ENCODE measurements around the gene NPEPPS. TPM values are rescaled to one million over a fixed set of nuclear protein-coding genes. Genes with fewer than 3 reads are reported as not detected.

Gene NPEPPS
- polyA plus RNA-seq, 1 of the 3 experiments (the other 2 are of a cell fraction): 73.2 TPM

DNA sequence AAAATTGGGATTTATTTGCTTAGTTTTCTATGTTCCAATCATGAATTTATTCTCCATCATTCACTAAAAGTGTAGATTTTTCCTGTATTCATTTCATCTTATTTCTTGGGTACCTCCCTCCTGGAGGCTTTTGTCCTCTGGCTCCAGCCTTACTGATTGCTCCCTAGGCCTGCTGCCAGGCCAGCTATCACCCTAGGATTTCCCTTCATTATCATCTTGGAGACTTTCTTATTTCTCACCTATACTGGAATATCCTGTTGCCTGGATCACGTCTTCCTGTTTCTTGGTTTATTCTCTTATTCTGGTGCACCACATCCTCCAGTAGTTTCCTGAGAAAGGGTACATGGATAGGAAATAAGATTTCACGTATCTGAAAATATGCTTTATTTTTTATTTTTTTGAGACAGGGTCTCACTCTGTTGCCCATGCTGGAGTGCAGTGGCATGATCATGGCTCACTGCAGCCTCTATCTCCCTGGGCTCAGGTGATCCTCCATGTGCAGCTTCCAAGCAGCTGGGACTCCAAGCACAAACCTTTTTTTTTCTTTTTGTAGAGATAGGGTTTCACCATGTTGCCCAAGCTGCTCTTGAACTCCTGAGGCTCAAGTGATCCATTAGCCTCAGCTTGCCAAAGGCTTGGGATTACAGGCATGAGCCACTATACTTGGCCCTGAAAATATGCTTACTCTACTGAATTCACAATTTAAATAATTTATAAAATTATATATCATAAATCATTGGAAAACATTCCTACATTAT, 105.5 kb downstream of the NPEPPS start:
- no peak for DNase-seq
- Histone ChIP-seq H3F3A (replicated peaks; ENCODE audit: insufficient read depth) (no peaks in the 10 kb centered on the region), H3K79me2 (ENCODE audit: insufficient read depth) (no peaks in the 10 kb centered on the region), H3K36me3 (replicated peaks in 1 of 2; ENCODE audit: control insufficient read depth in 1 of 2, insufficient read depth in 2 of 2, low read length in 1 of 2) (peaks cover 0 to 11% of the 10 kb centered on the region in 2 experiments), H3K4me1 (ENCODE audit: control insufficient read depth in 1 of 2, insufficient read depth in 2 of 2, low read depth in 1 of 2, low read length in 1 of 2) (no peaks in the 10 kb centered on the region), H3K4me3 (ENCODE audit: low read depth in 2 of 2, low read length in 1 of 2) (no peak overlapping the region), H3K27me3 (ENCODE audit: insufficient read depth) (no peaks in the 10 kb centered on the region), H2AFZ (ENCODE audit: low read depth) (no peak overlapping the region), H3K9me2 (no peaks in the 10 kb centered on the region), H4K20me1 (ENCODE audit: insufficient read depth) (no peaks in the 10 kb centered on the region), H3K9me3 (no peaks in the 10 kb centered on the region), H3K9ac (no peak overlapping the region), H3K27ac (ENCODE audit: low read depth in 2 of 2, low read length in 1 of 2) (no peak overlapping the region), H3K4me2 (no peak overlapping the region)
- CTCF ChIA-PET: interaction anchor here (1.0 to 2.6 kb wide), 4 partner anchors 11 to 204 kb away, joined by 3 to 13 read pairs (median 6); partner anchors contain the start of gene SCRN2
- POLR2A ChIA-PET: interaction anchor here (0.5 kb wide), 1 partner anchor 1871 kb away, joined by 3 read pairs; no protein-coding TSS in a partner anchor
- TF ChIP-seq TEAD4 (IDR thresholded peaks at IDR 0.05; ENCODE audit: borderline replicate concordance, insufficient read depth): no peak
- TF ChIP-seq POLR2AphosphoS5 (IDR thresholded peaks at IDR 0.05; ENCODE audit: low read depth, low read length): no peak
- no peak for TF ChIP-seq TCF12 (IDR thresholded peaks at IDR 0.05)
- TF ChIP-seq, protein P1, sequence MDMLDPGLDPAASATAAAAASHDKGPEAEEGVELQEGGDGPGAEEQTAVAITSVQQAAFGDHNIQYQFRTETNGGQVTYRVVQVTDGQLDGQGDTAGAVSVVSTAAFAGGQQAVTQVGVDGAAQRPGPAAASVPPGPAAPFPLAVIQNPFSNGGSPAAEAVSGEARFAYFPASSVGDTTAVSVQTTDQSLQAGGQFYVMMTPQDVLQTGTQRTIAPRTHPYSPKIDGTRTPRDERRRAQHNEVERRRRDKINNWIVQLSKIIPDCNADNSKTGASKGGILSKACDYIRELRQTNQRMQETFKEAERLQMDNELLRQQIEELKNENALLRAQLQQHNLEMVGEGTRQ (IDR thresholded peaks at IDR 0.05; ENCODE audit: borderline replicate concordance, low read depth, low read length): no peak
- no peak for TF ChIP-seq MXI1 (IDR thresholded peaks at IDR 0.05; ENCODE audit: low read depth, low read length)
- no peak for TF ChIP-seq USF1 (IDR thresholded peaks at IDR 0.05; ENCODE audit: borderline replicate concordance, low read depth)
- no peak for TF ChIP-seq YY1 (IDR thresholded peaks at IDR 0.05; ENCODE audit: low read depth)
- TF ChIP-seq RFX5 (IDR thresholded peaks at IDR 0.05; ENCODE audit: low read length): no peak
- no peak for TF ChIP-seq NFIC (IDR thresholded peaks at IDR 0.05; ENCODE audit: borderline replicate concordance)
- TF ChIP-seq CHD2 (IDR thresholded peaks at IDR 0.05; ENCODE audit: low read length, partially characterized antibody): no peak
- TF ChIP-seq, protein P2, sequence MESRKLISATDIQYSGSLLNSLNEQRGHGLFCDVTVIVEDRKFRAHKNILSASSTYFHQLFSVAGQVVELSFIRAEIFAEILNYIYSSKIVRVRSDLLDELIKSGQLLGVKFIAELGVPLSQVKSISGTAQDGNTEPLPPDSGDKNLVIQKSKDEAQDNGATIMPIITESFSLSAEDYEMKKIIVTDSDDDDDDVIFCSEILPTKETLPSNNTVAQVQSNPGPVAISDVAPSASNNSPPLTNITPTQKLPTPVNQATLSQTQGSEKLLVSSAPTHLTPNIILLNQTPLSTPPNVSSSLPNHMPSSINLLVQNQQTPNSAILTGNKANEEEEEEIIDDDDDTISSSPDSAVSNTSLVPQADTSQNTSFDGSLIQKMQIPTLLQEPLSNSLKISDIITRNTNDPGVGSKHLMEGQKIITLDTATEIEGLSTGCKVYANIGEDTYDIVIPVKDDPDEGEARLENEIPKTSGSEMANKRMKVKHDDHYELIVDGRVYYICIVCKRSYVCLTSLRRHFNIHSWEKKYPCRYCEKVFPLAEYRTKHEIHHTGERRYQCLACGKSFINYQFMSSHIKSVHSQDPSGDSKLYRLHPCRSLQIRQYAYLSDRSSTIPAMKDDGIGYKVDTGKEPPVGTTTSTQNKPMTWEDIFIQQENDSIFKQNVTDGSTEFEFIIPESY (IDR thresholded peaks at IDR 0.05; ENCODE audit: borderline replicate concordance, low read depth): no peak
- TF ChIP-seq GABPA (IDR thresholded peaks at IDR 0.05; ENCODE audit: low read depth): no peak
- TF ChIP-seq FOXM1 (IDR thresholded peaks at IDR 0.05; ENCODE audit: low read depth): no peak
- no peak for TF ChIP-seq MAX (IDR thresholded peaks at IDR 0.05; ENCODE audit: low read depth)
- TF ChIP-seq CTCF (IDR thresholded peaks at IDR 0.05): no peak
- TF ChIP-seq RXRA (IDR thresholded peaks at IDR 0.05; ENCODE audit: borderline replicate concordance, low read depth): no peak
- TF ChIP-seq RAD21 (IDR thresholded peaks at IDR 0.05; ENCODE audit: low read length): no peak
- TF ChIP-seq MEF2A (IDR thresholded peaks at IDR 0.05; ENCODE audit: borderline replicate concordance, low read depth): no peak
- 92% methylated on average over 2 of the region's 2 CpGs for WGBS (ENCODE audit: low lambda C conversion rate)

All from SK-N-SH (cell line).